K562 (cell line): ENCODE results near the gene LOXL3. TPM values are rescaled to one million over a fixed set of nuclear protein-coding genes. Genes with fewer than 3 reads are reported as not detected.
A peak's percentile ranks its signal among the peaks of the same experiment; 100 is the strongest.

Source experiments
- BHLHE40 ChIP-seq: IDR thresholded peaks from 2 replicates; pipeline ENCODE4 v1.6.1; 2011; ENCODE audit warnings: low read length, improper control_type of control experiment
- MYC ChIP-seq, 2 experiments: fragments of 250-450 bp in 1 of 2; sonication (Bioruptor Pico) in 1 of 2; IDR thresholded peaks; 2 replicates each; pipeline versions ENCODE4 v1.5.1 to v1.6.1; 2012 to 2021; ENCODE audit warnings: low read depth in 2 of 2, borderline replicate concordance in 1 of 2, improper control_type of control experiment in 1 of 2, low read length in 1 of 2, mild to moderate bottlenecking in 1 of 2, moderate library complexity in 1 of 2
- STAT5B ChIP-seq: fragments of 250-450 bp; sonication (Bioruptor Pico); IDR thresholded peaks from 2 replicates; pipeline ENCODE4 v1.8.0; 2021; ENCODE audit warnings: mild to moderate bottlenecking, inconsistent platforms
- ZBTB7A ChIP-seq: IDR thresholded peaks from 2 replicates; pipeline ENCODE4 v1.6.1; 2011; ENCODE audit warnings: low read depth, mild to moderate bottlenecking, low read length, moderate library complexity, borderline replicate concordance; ENCODE audit not compliant: control insufficient read depth
- polyA plus RNA-seq, 8 experiments: library from polyadenylated mRNA; depleted of rRNA in 4 of 8; stranded (reverse) in 5 of 8; unstranded in 3 of 8; fragments of >200 nt; fragmentation: Nextera tagmentation in 2 of 8; fragmentation: Illumina TruSeq in 1 of 8; extraction: Ambion mirVana in 2 of 8; extraction: Trizol in 1 of 8; gene quantifications; 2 replicates each; pipeline versions ENCODE4 v1.2.1 to v1.2.3, GENCODE V29; 2011 to 2014; ENCODE audit warnings: inconsistent platforms in 1 of 8, missing spikeins in 1 of 8
- total RNA-seq, 7 experiments: library from RNA; depleted of rRNA in 6 of 7; stranded (reverse); fragments of >200 nt in 6 of 7; fragmentation: Illumina TruSeq in 2 of 7; extraction: Trizol in 2 of 7; gene quantifications; 2 replicates each; pipeline versions ENCODE4 v1.2.1 to v1.2.3, GENCODE V29; 2011 to 2021; ENCODE audit warnings: low replicate concordance in 1 of 7
- TF ChIP-seq, protein P1 (sequence below): fragments of 200-800 bp; sonication (Bioruptor generic); IDR thresholded peaks from 2 replicates; pipeline ENCODE4 v1.6.1; 2016; ENCODE audit warnings: missing genetic modification characterization, missing compliant biosample characterization
- TF ChIP-seq, protein P2 (sequence below): fragments of 250-450 bp; sonication (Bioruptor Pico); IDR thresholded peaks from 2 replicates; pipeline ENCODE4 v1.5.0; 2020; ENCODE audit warnings: mild to moderate bottlenecking, borderline replicate concordance
- TF ChIP-seq, protein P3 (sequence below): sonication (generic); formaldehyde crosslinking; IDR thresholded peaks from 2 replicates; pipeline ENCODE4 v1.4.0; 2020; ENCODE audit warnings: mild to moderate bottlenecking, missing genetic modification reagents

The LOXL3 gene
- total and polyA plus RNA-seq, 9 of the 15 experiments (the other 6 are each of a cell fraction or from before 2014, with no cell fraction given): 0.22 to 0.99 (median 0.31) TPM

DNA sequence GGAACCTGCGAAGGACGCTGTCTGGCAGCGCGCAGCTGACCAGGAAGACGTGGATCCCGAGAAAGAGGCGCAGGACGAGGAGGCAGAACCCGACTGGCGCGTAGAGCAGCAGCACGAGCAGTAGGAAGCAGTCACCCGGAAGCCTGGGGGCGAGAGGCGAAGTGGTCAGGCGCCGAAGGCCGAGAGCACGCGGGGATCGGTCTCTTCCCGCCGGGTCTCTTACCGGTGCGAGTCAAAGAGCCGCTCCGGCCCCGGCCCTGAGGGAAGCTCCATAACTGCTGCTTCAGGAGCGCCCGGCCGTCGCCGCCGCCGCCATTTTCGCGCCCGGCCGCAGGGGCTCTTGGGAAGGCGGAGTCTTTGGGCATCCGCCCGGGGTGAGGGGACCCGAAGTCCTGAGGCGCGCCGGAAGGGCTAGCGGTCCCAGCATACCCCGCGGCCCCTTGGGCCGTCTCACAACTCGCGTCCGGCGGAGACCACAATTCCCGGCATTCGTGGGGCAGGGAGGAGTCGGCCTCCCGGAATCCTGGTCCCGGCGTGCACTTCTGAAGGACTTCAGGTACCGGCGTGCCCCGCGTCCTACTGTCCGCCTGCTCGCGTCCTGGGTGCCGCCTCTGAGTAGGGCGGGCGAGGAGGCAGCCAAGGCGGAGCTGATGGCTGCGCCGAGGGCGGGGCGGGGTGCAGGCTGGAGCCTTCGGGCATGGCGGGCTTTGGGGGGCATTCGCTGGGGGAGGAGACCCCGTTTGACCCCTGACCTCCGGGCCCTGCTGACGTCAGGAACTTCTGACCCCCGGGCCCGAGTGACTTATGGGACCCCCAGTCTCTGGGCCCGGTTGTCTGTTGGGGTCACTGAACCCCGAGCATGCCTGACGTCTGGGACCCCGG, 24.1 kb downstream of the LOXL3 start, which contains the start of the genes AUP1 and HTRA2 (continued):
- TF ChIP-seq ZBTB7A (peak; percentile 99), MYC (IDR thresholded peaks at IDR 0.05; ENCODE audit: low read depth, low read length) (peak; percentile 48), MYC (CRISPR knock-in tag; IDR thresholded peaks at IDR 0.05; ENCODE audit: borderline replicate concordance, low read depth) (peak; percentile 44; the same call in 1 of the 2 replicates), BHLHE40 (peak; percentile 3; the same call in 1 of the 2 replicates), STAT5B (CRISPR knock-in tag) (no peak)
- TF ChIP-seq, protein P1, sequence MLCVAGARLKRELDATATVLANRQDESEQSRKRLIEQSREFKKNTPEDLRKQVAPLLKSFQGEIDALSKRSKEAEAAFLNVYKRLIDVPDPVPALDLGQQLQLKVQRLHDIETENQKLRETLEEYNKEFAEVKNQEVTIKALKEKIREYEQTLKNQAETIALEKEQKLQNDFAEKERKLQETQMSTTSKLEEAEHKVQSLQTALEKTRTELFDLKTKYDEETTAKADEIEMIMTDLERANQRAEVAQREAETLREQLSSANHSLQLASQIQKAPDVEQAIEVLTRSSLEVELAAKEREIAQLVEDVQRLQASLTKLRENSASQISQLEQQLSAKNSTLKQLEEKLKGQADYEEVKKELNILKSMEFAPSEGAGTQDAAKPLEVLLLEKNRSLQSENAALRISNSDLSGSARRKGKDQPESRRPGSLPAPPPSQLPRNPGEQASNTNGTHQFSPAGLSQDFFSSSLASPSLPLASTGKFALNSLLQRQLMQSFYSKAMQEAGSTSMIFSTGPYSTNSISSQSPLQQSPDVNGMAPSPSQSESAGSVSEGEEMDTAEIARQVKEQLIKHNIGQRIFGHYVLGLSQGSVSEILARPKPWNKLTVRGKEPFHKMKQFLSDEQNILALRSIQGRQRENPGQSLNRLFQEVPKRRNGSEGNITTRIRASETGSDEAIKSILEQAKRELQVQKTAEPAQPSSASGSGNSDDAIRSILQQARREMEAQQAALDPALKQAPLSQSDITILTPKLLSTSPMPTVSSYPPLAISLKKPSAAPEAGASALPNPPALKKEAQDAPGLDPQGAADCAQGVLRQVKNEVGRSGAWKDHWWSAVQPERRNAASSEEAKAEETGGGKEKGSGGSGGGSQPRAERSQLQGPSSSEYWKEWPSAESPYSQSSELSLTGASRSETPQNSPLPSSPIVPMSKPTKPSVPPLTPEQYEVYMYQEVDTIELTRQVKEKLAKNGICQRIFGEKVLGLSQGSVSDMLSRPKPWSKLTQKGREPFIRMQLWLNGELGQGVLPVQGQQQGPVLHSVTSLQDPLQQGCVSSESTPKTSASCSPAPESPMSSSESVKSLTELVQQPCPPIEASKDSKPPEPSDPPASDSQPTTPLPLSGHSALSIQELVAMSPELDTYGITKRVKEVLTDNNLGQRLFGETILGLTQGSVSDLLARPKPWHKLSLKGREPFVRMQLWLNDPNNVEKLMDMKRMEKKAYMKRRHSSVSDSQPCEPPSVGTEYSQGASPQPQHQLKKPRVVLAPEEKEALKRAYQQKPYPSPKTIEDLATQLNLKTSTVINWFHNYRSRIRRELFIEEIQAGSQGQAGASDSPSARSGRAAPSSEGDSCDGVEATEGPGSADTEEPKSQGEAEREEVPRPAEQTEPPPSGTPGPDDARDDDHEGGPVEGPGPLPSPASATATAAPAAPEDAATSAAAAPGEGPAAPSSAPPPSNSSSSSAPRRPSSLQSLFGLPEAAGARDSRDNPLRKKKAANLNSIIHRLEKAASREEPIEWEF (CRISPR knock-in tag): no peak
- TF ChIP-seq, protein P2, sequence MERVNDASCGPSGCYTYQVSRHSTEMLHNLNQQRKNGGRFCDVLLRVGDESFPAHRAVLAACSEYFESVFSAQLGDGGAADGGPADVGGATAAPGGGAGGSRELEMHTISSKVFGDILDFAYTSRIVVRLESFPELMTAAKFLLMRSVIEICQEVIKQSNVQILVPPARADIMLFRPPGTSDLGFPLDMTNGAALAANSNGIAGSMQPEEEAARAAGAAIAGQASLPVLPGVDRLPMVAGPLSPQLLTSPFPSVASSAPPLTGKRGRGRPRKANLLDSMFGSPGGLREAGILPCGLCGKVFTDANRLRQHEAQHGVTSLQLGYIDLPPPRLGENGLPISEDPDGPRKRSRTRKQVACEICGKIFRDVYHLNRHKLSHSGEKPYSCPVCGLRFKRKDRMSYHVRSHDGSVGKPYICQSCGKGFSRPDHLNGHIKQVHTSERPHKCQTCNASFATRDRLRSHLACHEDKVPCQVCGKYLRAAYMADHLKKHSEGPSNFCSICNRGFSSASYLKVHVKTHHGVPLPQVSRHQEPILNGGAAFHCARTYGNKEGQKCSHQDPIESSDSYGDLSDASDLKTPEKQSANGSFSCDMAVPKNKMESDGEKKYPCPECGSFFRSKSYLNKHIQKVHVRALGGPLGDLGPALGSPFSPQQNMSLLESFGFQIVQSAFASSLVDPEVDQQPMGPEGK (CRISPR knock-in tag): no peak
- TF ChIP-seq, protein P3, sequence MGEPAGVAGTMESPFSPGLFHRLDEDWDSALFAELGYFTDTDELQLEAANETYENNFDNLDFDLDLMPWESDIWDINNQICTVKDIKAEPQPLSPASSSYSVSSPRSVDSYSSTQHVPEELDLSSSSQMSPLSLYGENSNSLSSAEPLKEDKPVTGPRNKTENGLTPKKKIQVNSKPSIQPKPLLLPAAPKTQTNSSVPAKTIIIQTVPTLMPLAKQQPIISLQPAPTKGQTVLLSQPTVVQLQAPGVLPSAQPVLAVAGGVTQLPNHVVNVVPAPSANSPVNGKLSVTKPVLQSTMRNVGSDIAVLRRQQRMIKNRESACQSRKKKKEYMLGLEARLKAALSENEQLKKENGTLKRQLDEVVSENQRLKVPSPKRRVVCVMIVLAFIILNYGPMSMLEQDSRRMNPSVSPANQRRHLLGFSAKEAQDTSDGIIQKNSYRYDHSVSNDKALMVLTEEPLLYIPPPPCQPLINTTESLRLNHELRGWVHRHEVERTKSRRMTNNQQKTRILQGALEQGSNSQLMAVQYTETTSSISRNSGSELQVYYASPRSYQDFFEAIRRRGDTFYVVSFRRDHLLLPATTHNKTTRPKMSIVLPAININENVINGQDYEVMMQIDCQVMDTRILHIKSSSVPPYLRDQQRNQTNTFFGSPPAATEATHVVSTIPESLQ (CRISPR knock-in tag): no peak
